Vagina (tissue), 2 donors: ENCODE data around the gene BCKDHA. TPM values are rescaled to one million over a fixed set of nuclear protein-coding genes. Genes with fewer than 3 reads are reported as not detected.
A peak's percentile ranks its signal among the peaks of the same experiment; 100 is the strongest.

ENCODE experiments used
- DNase-seq, 2 donors: peaks; one replicate each; pipeline ENCODE4 v3.0.0-alpha.2; 2017; ENCODE audit errors: extremely low spot score in 2 of 2
- H3K27ac ChIP-seq: fragments of 200-600 bp; sonication (generic); one replicate; pipeline ENCODE4 v1.5.1; 2019
- H3K27me3 ChIP-seq: fragments of 200-600 bp; sonication (generic); one replicate; pipeline ENCODE4 v1.5.1; 2019
- H3K36me3 ChIP-seq, 2 donors: fragments of 200-600 bp; sonication (generic); one replicate each; pipeline ENCODE4 v1.5.1; 2017 to 2019
- H3K4me1 ChIP-seq: fragments of 200-600 bp; sonication (generic); one replicate; pipeline ENCODE4 v1.5.1; 2019
- H3K4me3 ChIP-seq, 2 donors: fragments of 200-600 bp; sonication (generic); 1 replicate in 1 of 2; 2 replicates in 1 of 2; pipeline ENCODE4 v1.5.1; 2016 to 2019
- H3K9me3 ChIP-seq: fragments of 200-600 bp; sonication (generic); one replicate; pipeline ENCODE4 v1.5.1; 2019
- POLR2A ChIP-seq, 2 donors: fragments of 450-650 bp; IDR thresholded peaks; one replicate each; pipeline ENCODE4 v1.6.1; 2017; ENCODE audit warnings: antibody characterized with exemption in 2 of 2, mild to moderate bottlenecking in 2 of 2, moderate library complexity in 2 of 2
- POLR2AphosphoS5 ChIP-seq, 2 donors: sonication (generic); formaldehyde crosslinking; IDR thresholded peaks; one replicate each; pipeline ENCODE4 v1.9.0; 2017; ENCODE audit warnings: antibody characterized with exemption in 2 of 2, mild to moderate bottlenecking in 2 of 2, low read depth in 1 of 2; ENCODE audit not compliant: insufficient read depth in 1 of 2
- intact Hi-C: fragments of 100-400 bp; cut with DNase I; formaldehyde crosslinking; loops from one replicate; pipeline ENCODE4 v1.15.1; 2023
- total RNA-seq: library from RNA; depleted of rRNA; stranded (reverse); fragments of >200 nt; gene quantifications from one replicate; pipeline ENCODE4 v1.2.3, GENCODE V29; 2016
- TF ChIP-seq, protein P1 (sequence below), 3 experiments: fragments of 450-650 bp in 2 of 3; fragments of 200-600 bp in 1 of 3; sonication (generic) in 1 of 3; IDR thresholded peaks; one replicate each; pipeline ENCODE4 v1.5.1; 2017 to 2019; ENCODE audit warnings: antibody characterized with exemption in 3 of 3, mild to moderate bottlenecking in 2 of 3, moderate library complexity in 2 of 3

BCKDHA gene
- total RNA-seq, 1 donor from 2014 or later: 68.5 TPM

GRCh38 chr19:41447732-41448332 lies 50.2 kb downstream of the BCKDHA start:
- no peaks in the 10 kb centered on the region for H3K27me3 ChIP-seq
- DNase-seq: no peak
- no peaks in the 10 kb centered on the region for H3K9me3 ChIP-seq
- peak overlapping the region in 1 of 2 donors; percentile 2 for H3K4me3 ChIP-seq
- intact Hi-C loops: no loop called here
- H3K36me3 ChIP-seq: no peaks in the 10 kb centered on the region
- peaks cover 11% of the 10 kb centered on the region for H3K4me1 ChIP-seq
- no peak for TF ChIP-seq POLR2A (IDR thresholded peaks at IDR 0.05)
- TF ChIP-seq, protein P1, sequence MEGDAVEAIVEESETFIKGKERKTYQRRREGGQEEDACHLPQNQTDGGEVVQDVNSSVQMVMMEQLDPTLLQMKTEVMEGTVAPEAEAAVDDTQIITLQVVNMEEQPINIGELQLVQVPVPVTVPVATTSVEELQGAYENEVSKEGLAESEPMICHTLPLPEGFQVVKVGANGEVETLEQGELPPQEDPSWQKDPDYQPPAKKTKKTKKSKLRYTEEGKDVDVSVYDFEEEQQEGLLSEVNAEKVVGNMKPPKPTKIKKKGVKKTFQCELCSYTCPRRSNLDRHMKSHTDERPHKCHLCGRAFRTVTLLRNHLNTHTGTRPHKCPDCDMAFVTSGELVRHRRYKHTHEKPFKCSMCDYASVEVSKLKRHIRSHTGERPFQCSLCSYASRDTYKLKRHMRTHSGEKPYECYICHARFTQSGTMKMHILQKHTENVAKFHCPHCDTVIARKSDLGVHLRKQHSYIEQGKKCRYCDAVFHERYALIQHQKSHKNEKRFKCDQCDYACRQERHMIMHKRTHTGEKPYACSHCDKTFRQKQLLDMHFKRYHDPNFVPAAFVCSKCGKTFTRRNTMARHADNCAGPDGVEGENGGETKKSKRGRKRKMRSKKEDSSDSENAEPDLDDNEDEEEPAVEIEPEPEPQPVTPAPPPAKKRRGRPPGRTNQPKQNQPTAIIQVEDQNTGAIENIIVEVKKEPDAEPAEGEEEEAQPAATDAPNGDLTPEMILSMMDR (IDR thresholded peaks at IDR 0.05): no peak
- TF ChIP-seq POLR2AphosphoS5 (IDR thresholded peaks at IDR 0.05; ENCODE audit: insufficient read depth in 1 of 2, low read depth in 1 of 2): no peak
- H3K27ac ChIP-seq: no peak overlapping the region

DNA sequence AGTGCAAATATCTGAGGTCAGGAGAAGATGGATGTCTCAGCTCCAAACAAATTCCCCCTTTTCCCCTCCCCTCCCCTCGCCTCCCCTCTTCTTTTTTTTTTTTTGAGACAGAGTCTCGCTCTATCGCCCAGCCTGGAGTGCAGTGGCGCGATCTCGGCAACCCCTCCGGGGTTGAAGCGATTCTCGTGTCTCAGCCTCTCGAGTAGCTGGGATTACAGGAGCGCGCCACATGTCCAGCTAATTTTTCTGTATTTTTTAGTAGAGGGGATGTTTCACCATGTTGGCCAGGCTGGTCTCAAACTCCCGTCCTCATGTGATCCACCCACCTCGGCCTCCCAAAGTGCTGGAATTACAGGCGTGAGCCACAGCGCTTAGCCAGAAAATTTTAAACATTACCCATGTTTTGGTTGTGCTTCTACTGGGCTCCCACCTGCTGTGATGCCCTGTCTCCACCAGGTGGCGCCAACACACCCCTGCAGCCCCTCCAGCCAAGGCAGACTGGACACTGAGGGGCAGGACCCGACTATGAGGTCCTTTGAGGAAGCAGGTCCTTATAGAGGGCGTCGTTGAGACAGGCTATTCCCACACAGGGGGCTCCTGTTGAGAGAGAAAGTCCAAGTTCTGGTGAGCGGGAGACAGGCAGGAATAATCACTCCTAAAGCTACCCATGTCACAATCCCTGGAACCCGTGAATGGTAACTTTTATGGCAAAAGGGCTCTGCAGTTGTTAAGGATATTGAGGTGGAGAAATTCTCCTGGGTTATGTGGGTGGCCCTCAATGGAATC lies 51.7 kb downstream of the BCKDHA start:
- Histone ChIP-seq H3K27me3 (no peaks in the 10 kb centered on the region), H3K4me3 (peak overlapping the region in 1 of 2 donors; percentile 22), H3K27ac (no peak overlapping the region), H3K9me3 (no peaks in the 10 kb centered on the region), H3K4me1 (peaks cover 11% of the 10 kb centered on the region), H3K36me3 (no peaks in the 10 kb centered on the region)
- intact Hi-C loops: no loop called here
- TF ChIP-seq, protein P1 (IDR thresholded peaks at IDR 0.05): peak; percentile 70 to 95 (median 95)
- TF ChIP-seq POLR2A (IDR thresholded peaks at IDR 0.05): no peak
- TF ChIP-seq POLR2AphosphoS5 (IDR thresholded peaks at IDR 0.05; ENCODE audit: insufficient read depth in 1 of 2, low read depth in 1 of 2): peak in 1 of 2 donors; percentile 13
- DNase-seq: no peak

- Histone ChIP-seq H3K27ac (no peak overlapping the region), H3K4me3 (no peak overlapping the region), H3K4me1 (peaks cover 11% of the 10 kb centered on the region), H3K36me3 (no peaks in the 10 kb centered on the region), H3K9me3 (no peaks in the 10 kb centered on the region), H3K27me3 (no peaks in the 10 kb centered on the region)
- TF ChIP-seq, protein P1 (IDR thresholded peaks at IDR 0.05): no peak
- no peak for TF ChIP-seq POLR2A (IDR thresholded peaks at IDR 0.05)
- no peak for TF ChIP-seq POLR2AphosphoS5 (IDR thresholded peaks at IDR 0.05; ENCODE audit: insufficient read depth in 1 of 2, low read depth in 1 of 2)
- DNase-seq: no peak
- intact Hi-C loops: loop anchor here (10.0 kb wide), 1 partner anchor 105 kb away; no protein-coding TSS in a partner anchor
These were observed 52.2 kb downstream of the BCKDHA start for GRCh38 chr19:41449865-41450178.

DNA sequence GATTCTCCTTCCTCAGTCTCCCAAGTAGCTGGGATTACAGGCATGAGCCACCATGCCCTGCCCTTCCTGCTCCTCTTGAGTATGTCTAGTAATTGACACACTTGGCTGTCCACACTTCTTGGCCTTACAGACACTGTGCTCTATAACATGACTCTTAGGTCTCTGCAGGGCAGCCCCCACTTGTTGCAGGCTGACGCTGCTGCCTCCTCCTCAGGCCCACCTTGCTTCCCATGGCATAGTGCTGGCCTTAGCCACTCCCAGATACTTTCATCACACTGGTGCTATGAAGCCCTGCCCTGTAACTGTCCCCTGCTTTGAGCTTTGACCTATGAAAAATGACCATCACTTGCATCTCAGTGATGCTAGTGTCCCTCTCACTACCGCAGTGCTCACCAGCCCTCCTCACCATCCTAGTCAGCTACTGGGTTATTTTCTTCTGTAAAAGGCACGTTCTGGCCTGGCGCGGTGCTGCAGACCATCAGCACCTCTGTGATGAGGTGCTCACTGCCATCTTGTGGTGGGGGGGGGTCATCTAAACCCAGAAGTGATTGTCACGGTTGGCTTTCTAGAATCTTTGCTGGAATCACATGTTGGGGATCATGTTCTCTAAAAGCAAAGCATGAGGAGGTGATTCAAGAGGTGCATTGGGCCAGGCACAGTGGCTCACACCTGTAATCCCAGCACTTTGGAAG lies 55.1 kb downstream of the BCKDHA start:
- intact Hi-C loops: loop anchor here (10.0 kb wide), 1 partner anchor 102 kb away; no protein-coding TSS in a partner anchor
- H3K4me3 ChIP-seq: no peak overlapping the region
- H3K4me1 ChIP-seq: peaks cover 23% of the 10 kb centered on the region
- H3K27ac ChIP-seq: no peak overlapping the region
- H3K27me3 ChIP-seq: no peaks in the 10 kb centered on the region
- H3K36me3 ChIP-seq: no peaks in the 10 kb centered on the region
- DNase-seq: no peak
- no peaks in the 10 kb centered on the region for H3K9me3 ChIP-seq
- TF ChIP-seq POLR2A (IDR thresholded peaks at IDR 0.05) (no peak), POLR2AphosphoS5 (IDR thresholded peaks at IDR 0.05; ENCODE audit: insufficient read depth in 1 of 2, low read depth in 1 of 2) (no peak)
- TF ChIP-seq, protein P1 (IDR thresholded peaks at IDR 0.05): no peak
